ENCODE data around the gene MYO1G.

MYO1G gene

DNA sequence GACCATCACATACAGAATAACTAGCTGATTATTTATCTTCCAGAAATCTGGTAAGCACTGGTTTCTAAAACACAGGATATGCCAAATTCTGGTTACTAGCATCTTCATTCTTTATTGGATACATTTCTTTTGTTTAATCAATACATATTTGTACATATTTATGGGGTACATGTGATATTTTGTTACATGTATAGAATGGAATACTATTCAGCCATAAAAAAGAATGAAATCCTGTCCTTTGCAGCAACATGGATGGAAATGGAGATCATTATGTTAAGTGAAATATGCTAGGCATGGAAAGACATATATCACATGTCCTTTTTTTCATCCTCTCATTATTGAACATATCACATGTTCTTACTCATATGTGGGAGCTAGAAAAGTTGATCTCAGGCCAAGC is 60.8 kb downstream of the MYO1G start:
- Histone ChIP-seq H4K8ac (ENCODE audit: low read length) (no peak overlapping the region), H2AFZ (ENCODE audit: low read depth, low read length) (no peak overlapping the region), H3K79me1 (replicated peaks; ENCODE audit: low read length, poor library complexity, severe bottlenecking) (no peaks in the 10 kb centered on the region), H3K18ac (ENCODE audit: low read depth in 1 of 2, low read length in 2 of 2) (no peak overlapping the region), H2AK5ac (ENCODE audit: low read length, severe bottlenecking) (no peak overlapping the region), H3K36me3 (ENCODE audit: control insufficient read depth in 1 of 2, insufficient read depth in 2 of 2, low read depth in 1 of 2, low read length in 2 of 2) (no peaks in the 10 kb centered on the region), H2BK12ac (ENCODE audit: low read length in 2 of 2) (no peak overlapping the region), H2BK5ac (ENCODE audit: low read depth, low read length, poor library complexity, severe bottlenecking) (no peak overlapping the region), H3K4me2 (ENCODE audit: low read length, poor library complexity, severe bottlenecking) (no peak overlapping the region), H3K14ac (ENCODE audit: low read length in 2 of 2) (no peak overlapping the region), H2BK120ac (ENCODE audit: low read depth, low read length) (no peak overlapping the region), H3K9me3 (ENCODE audit: control insufficient read depth, low read length) (no peaks in the 10 kb centered on the region), H3K4me3 (ENCODE audit: insufficient read depth in 1 of 2, low read depth in 1 of 2, low read length in 2 of 2) (no peak overlapping the region), H4K91ac (ENCODE audit: low read length) (no peak overlapping the region), H3K27me3 (ENCODE audit: control insufficient read depth in 1 of 2, insufficient read depth in 1 of 2, low read length in 2 of 2) (no peaks in the 10 kb centered on the region), H3K9ac (ENCODE audit: low read length) (no peak overlapping the region), H3K4me1 (ENCODE audit: control insufficient read depth, insufficient read depth, low read depth, low read length) (no peaks in the 10 kb centered on the region), H3K4ac (ENCODE audit: low read depth in 1 of 2, low read length in 2 of 2) (no peak overlapping the region), H2BK15ac (ENCODE audit: low read depth, poor library complexity, severe bottlenecking) (no peak overlapping the region), H3K27ac (ENCODE audit: low read length, poor library complexity, severe bottlenecking) (no peak overlapping the region), H3K23ac (ENCODE audit: low read length in 2 of 2) (no peak overlapping the region)
- DNase-seq = no peak

DNA sequence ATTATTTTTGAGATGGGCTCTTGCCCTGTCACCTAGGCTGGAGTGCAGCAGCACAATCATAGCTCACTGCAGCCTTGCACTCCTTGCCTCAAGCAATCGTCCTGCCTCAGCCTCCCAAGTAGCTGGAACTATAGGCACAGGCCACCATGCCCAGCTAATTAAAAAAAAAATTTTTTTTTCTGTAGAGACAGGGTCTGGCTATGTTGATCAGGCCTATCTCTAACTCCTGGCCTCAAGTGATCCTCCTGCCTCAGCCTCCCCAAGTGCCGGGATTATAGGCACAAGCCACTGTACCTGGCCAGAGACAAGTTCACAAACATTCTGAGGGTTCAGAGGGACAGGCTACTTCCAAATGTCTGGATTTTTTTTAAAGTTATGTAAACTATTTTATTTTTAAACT is 61.4 kb downstream of the MYO1G start:
- H2AFZ ChIP-seq (ENCODE audit: low read depth, low read length) = no peak overlapping the region
- WGBS = 90% methylated on average over 2 of the region's 2 CpGs
- H3K4me3 ChIP-seq (ENCODE audit: insufficient read depth in 1 of 2, low read depth in 1 of 2, low read length in 2 of 2) = no peak overlapping the region
- no peak overlapping the region for H3K14ac ChIP-seq (ENCODE audit: low read length in 2 of 2)
- no peak overlapping the region for H3K23ac ChIP-seq (ENCODE audit: low read length in 2 of 2)
- no peaks in the 10 kb centered on the region for H3K9me3 ChIP-seq (ENCODE audit: control insufficient read depth, low read length)
- no peak for DNase-seq
- H2AK5ac ChIP-seq (ENCODE audit: low read length, severe bottlenecking) = no peak overlapping the region
- no peaks in the 10 kb centered on the region for H3K79me1 ChIP-seq (replicated peaks; ENCODE audit: low read length, poor library complexity, severe bottlenecking)
- no peaks in the 10 kb centered on the region for H3K27me3 ChIP-seq (ENCODE audit: control insufficient read depth in 1 of 2, insufficient read depth in 1 of 2, low read length in 2 of 2)
- no peak overlapping the region for H3K4me2 ChIP-seq (ENCODE audit: low read length, poor library complexity, severe bottlenecking)
- H4K91ac ChIP-seq (ENCODE audit: low read length) = no peak overlapping the region
- H2BK120ac ChIP-seq (ENCODE audit: low read depth, low read length) = no peak overlapping the region
- no peak overlapping the region for H2BK5ac ChIP-seq (ENCODE audit: low read depth, low read length, poor library complexity, severe bottlenecking)
- no peak overlapping the region for H3K9ac ChIP-seq (ENCODE audit: low read length)
- no peak overlapping the region for H4K8ac ChIP-seq (ENCODE audit: low read length)
- H3K4ac ChIP-seq (ENCODE audit: low read depth in 1 of 2, low read length in 2 of 2) = no peak overlapping the region
- H3K18ac ChIP-seq (ENCODE audit: low read depth in 1 of 2, low read length in 2 of 2) = no peak overlapping the region
- no peaks in the 10 kb centered on the region for H3K4me1 ChIP-seq (ENCODE audit: control insufficient read depth, insufficient read depth, low read depth, low read length)
- H3K27ac ChIP-seq (ENCODE audit: low read length, poor library complexity, severe bottlenecking) = no peak overlapping the region
- H2BK12ac ChIP-seq (ENCODE audit: low read length in 2 of 2) = no peak overlapping the region
- no peaks in the 10 kb centered on the region for H3K36me3 ChIP-seq (ENCODE audit: control insufficient read depth in 1 of 2, insufficient read depth in 2 of 2, low read depth in 1 of 2, low read length in 2 of 2)
- H2BK15ac ChIP-seq (ENCODE audit: low read depth, poor library complexity, severe bottlenecking) = no peak overlapping the region

DNA sequence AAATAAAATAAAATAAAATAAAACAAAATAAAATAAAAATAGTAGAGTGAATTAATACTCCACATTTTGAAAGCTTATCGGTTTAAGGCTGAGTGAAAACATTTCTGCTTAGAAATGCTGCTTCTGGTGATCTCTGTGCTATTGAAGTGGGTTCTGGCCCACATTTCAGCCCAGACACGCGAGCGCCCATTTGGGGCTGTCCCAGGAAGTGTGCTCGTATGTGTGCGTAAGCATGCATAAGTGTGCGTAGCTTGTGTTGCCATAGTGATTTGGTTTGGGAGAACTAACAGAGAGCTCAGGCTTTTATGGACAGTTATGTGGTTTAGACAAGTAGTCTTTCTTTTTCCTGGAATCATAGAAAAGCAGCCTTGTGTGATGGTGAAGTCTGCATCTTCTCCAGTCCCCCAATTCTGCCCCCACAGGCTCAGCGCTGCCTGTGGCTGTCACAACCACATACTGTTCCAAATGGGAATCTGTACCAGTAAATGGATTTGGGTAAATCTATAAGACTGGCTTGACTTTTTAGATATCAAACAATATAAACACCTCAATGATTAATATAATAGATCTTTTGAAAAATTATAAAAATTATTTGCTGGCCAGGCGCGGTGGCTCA is 63.7 kb downstream of the MYO1G start:
- no peaks in the 10 kb centered on the region for H3K79me1 ChIP-seq (replicated peaks; ENCODE audit: low read length, poor library complexity, severe bottlenecking)
- DNase-seq = peak; percentile 26
- no peak overlapping the region for H3K9ac ChIP-seq (ENCODE audit: low read length)
- no peak overlapping the region for H3K27ac ChIP-seq (ENCODE audit: low read length, poor library complexity, severe bottlenecking)
- H3K9me3 ChIP-seq (ENCODE audit: control insufficient read depth, low read length) = no peaks in the 10 kb centered on the region
- H3K4me2 ChIP-seq (ENCODE audit: low read length, poor library complexity, severe bottlenecking) = no peak overlapping the region
- H4K91ac ChIP-seq (ENCODE audit: low read length) = no peak overlapping the region
- H3K18ac ChIP-seq (ENCODE audit: low read depth in 1 of 2, low read length in 2 of 2) = no peak overlapping the region
- no peak overlapping the region for H3K23ac ChIP-seq (ENCODE audit: low read length in 2 of 2)
- H2BK12ac ChIP-seq (ENCODE audit: low read length in 2 of 2) = no peak overlapping the region
- 85% methylated on average over 9 of the region's 10 CpGs for WGBS
- no peak overlapping the region for H2AK5ac ChIP-seq (ENCODE audit: low read length, severe bottlenecking)
- H3K36me3 ChIP-seq (ENCODE audit: control insufficient read depth in 1 of 2, insufficient read depth in 2 of 2, low read depth in 1 of 2, low read length in 2 of 2) = no peaks in the 10 kb centered on the region
- H4K8ac ChIP-seq (ENCODE audit: low read length) = no peak overlapping the region
- H3K4me3 ChIP-seq (ENCODE audit: insufficient read depth in 1 of 2, low read depth in 1 of 2, low read length in 2 of 2) = no peak overlapping the region
- H3K4ac ChIP-seq (ENCODE audit: low read depth in 1 of 2, low read length in 2 of 2) = no peak overlapping the region
- no peak overlapping the region for H2BK5ac ChIP-seq (ENCODE audit: low read depth, low read length, poor library complexity, severe bottlenecking)
- no peak overlapping the region for H2AFZ ChIP-seq (ENCODE audit: low read depth, low read length)
- no peak overlapping the region for H2BK15ac ChIP-seq (ENCODE audit: low read depth, poor library complexity, severe bottlenecking)
- H3K4me1 ChIP-seq (ENCODE audit: control insufficient read depth, insufficient read depth, low read depth, low read length) = no peaks in the 10 kb centered on the region
- no peak overlapping the region for H3K14ac ChIP-seq (ENCODE audit: low read length in 2 of 2)
- no peak overlapping the region for H2BK120ac ChIP-seq (ENCODE audit: low read depth, low read length)
- H3K27me3 ChIP-seq (ENCODE audit: control insufficient read depth in 1 of 2, insufficient read depth in 1 of 2, low read length in 2 of 2) = no peaks in the 10 kb centered on the region

DNA sequence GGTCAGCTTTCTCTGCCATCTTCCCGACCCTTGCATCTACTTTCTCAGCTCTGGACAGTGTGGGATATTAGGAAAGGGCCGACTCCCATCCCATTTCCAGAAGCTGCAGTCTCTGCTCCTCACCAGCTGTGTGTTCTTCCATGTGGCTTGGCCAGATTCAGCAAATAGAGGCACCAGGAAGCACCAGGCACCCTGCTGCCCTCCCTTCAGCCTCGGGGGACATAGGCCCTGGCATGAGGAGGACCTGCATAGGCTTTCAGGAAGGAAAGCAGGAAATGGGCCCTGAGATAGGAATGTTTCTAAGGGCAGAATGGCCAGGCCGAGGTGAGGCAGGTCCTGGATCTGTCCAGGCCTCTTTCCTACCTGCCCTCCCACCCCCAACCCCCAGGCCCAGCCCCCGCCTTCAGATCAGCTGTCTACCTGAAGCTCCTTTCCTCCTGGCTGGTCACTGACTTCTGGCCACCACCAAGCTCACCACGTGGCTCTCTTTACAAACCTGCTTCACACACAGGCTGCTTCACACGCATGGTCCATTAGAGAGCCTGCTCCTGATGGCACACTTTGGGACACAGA is 66.0 kb downstream of the MYO1G start:
- Histone ChIP-seq H3K23ac (ENCODE audit: low read length in 2 of 2) (no peak overlapping the region), H2BK5ac (ENCODE audit: low read depth, low read length, poor library complexity, severe bottlenecking) (no peak overlapping the region), H3K27ac (ENCODE audit: low read length, poor library complexity, severe bottlenecking) (no peak overlapping the region), H3K14ac (ENCODE audit: low read length in 2 of 2) (no peak overlapping the region), H3K9me3 (ENCODE audit: control insufficient read depth, low read length) (no peaks in the 10 kb centered on the region), H3K4me1 (ENCODE audit: control insufficient read depth, insufficient read depth, low read depth, low read length) (no peaks in the 10 kb centered on the region), H2BK12ac (ENCODE audit: low read length in 2 of 2) (no peak overlapping the region), H2BK15ac (ENCODE audit: low read depth, poor library complexity, severe bottlenecking) (no peak overlapping the region), H3K79me1 (replicated peaks; ENCODE audit: low read length, poor library complexity, severe bottlenecking) (no peaks in the 10 kb centered on the region), H2BK120ac (ENCODE audit: low read depth, low read length) (no peak overlapping the region), H2AFZ (ENCODE audit: low read depth, low read length) (no peak overlapping the region), H3K4me2 (ENCODE audit: low read length, poor library complexity, severe bottlenecking) (no peak overlapping the region), H4K8ac (ENCODE audit: low read length) (no peak overlapping the region), H3K4ac (ENCODE audit: low read depth in 1 of 2, low read length in 2 of 2) (no peak overlapping the region), H3K4me3 (ENCODE audit: insufficient read depth in 1 of 2, low read depth in 1 of 2, low read length in 2 of 2) (no peak overlapping the region), H3K36me3 (ENCODE audit: control insufficient read depth in 1 of 2, insufficient read depth in 2 of 2, low read depth in 1 of 2, low read length in 2 of 2) (no peaks in the 10 kb centered on the region), H3K9ac (ENCODE audit: low read length) (no peak overlapping the region), H3K27me3 (ENCODE audit: control insufficient read depth in 1 of 2, insufficient read depth in 1 of 2, low read length in 2 of 2) (no peaks in the 10 kb centered on the region), H2AK5ac (ENCODE audit: low read length, severe bottlenecking) (no peak overlapping the region), H3K18ac (ENCODE audit: low read depth in 1 of 2, low read length in 2 of 2) (no peak overlapping the region), H4K91ac (ENCODE audit: low read length) (no peak overlapping the region)
- WGBS = 60% methylated on average over 5 of the region's 7 CpGs
- DNase-seq = no peak

Data from mesenchymal stem cell (in vitro differentiated cells and primary cell).